Measurements from ENCODE around the gene FOXP1. TPM values are rescaled to one million over a fixed set of nuclear protein-coding genes. Genes with fewer than 3 reads are reported as not detected.

Gene FOXP1
- total RNA-seq, 1 donor from 2014 or later = 113 TPM

GRCh38 chr3:71045917-71046282 is 537.6 kb downstream of the FOXP1 start:
- peaks cover 43% of the 10 kb centered on the region for H3K4me1 Mint-ChIP-seq (ENCODE audit: unreplicated experiment)
- TF ChIP-seq, protein P1, sequence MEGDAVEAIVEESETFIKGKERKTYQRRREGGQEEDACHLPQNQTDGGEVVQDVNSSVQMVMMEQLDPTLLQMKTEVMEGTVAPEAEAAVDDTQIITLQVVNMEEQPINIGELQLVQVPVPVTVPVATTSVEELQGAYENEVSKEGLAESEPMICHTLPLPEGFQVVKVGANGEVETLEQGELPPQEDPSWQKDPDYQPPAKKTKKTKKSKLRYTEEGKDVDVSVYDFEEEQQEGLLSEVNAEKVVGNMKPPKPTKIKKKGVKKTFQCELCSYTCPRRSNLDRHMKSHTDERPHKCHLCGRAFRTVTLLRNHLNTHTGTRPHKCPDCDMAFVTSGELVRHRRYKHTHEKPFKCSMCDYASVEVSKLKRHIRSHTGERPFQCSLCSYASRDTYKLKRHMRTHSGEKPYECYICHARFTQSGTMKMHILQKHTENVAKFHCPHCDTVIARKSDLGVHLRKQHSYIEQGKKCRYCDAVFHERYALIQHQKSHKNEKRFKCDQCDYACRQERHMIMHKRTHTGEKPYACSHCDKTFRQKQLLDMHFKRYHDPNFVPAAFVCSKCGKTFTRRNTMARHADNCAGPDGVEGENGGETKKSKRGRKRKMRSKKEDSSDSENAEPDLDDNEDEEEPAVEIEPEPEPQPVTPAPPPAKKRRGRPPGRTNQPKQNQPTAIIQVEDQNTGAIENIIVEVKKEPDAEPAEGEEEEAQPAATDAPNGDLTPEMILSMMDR (conservative IDR thresholded peaks at IDR 0.05) = no peak
- peaks cover 60% of the 10 kb centered on the region for H3K36me3 Mint-ChIP-seq
- no peak overlapping the region for H3K4me3 Mint-ChIP-seq
- H3K9me3 Mint-ChIP-seq = no peaks in the 10 kb centered on the region
- no peak overlapping the region for H3K27ac Mint-ChIP-seq
- no peaks in the 10 kb centered on the region for H3K27me3 Mint-ChIP-seq
- no peak for DNase-seq (ENCODE audit: extremely low spot score, unreplicated experiment)

- Mint-ChIP-seq H3K27ac (no peak overlapping the region), H3K27me3 (no peaks in the 10 kb centered on the region), H3K4me3 (no peak overlapping the region), H3K36me3 (peaks cover 64% of the 10 kb centered on the region), H3K4me1 (ENCODE audit: unreplicated experiment) (peaks cover 38% of the 10 kb centered on the region), H3K9me3 (no peaks in the 10 kb centered on the region)
- TF ChIP-seq, protein P1 (conservative IDR thresholded peaks at IDR 0.05) = no peak
- DNase-seq (ENCODE audit: extremely low spot score, unreplicated experiment) = no peak
Observed at GRCh38 chr3:71045212-71045916, 538.2 kb downstream of the FOXP1 start.

GRCh38 chr3:71042759-71043158 is 540.8 kb downstream of the FOXP1 start:
- TF ChIP-seq, protein P1 (conservative IDR thresholded peaks at IDR 0.05) = no peak
- DNase-seq (ENCODE audit: extremely low spot score, unreplicated experiment) = no peak
- Mint-ChIP-seq H3K36me3 (peaks cover 67% of the 10 kb centered on the region), H3K4me3 (no peak overlapping the region), H3K9me3 (no peaks in the 10 kb centered on the region), H3K27me3 (no peaks in the 10 kb centered on the region), H3K27ac (no peak overlapping the region), H3K4me1 (ENCODE audit: unreplicated experiment) (peaks cover 26% of the 10 kb centered on the region)

DNA sequence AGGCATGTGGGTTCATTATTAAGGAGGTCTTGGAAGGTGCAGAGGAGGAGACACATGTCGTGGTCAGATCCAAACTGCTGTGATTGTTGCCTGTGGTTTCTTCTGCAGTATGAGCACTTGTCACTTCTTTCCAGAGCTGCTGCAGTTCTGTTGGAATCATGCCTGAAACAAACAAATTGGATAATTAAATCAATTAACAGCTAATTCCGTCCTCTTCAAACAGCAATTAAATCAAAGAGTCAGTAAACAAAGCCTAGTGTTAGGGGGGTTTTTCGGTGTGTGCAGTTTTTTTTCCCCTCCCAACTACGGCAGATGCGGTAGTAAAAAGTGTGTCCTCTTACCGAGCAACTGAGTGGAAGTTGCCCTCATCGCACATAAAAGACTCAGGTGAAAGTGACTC is 542.2 kb downstream of the FOXP1 start:
- H3K4me3 Mint-ChIP-seq = no peak overlapping the region
- no peak overlapping the region for H3K27ac Mint-ChIP-seq
- TF ChIP-seq, protein P1 (conservative IDR thresholded peaks at IDR 0.05) = no peak
- no peaks in the 10 kb centered on the region for H3K27me3 Mint-ChIP-seq
- no peaks in the 10 kb centered on the region for H3K9me3 Mint-ChIP-seq
- peaks cover 21% of the 10 kb centered on the region for H3K4me1 Mint-ChIP-seq (ENCODE audit: unreplicated experiment)
- DNase-seq (ENCODE audit: extremely low spot score, unreplicated experiment) = no peak
- H3K36me3 Mint-ChIP-seq = peaks cover 61% of the 10 kb centered on the region

DNA sequence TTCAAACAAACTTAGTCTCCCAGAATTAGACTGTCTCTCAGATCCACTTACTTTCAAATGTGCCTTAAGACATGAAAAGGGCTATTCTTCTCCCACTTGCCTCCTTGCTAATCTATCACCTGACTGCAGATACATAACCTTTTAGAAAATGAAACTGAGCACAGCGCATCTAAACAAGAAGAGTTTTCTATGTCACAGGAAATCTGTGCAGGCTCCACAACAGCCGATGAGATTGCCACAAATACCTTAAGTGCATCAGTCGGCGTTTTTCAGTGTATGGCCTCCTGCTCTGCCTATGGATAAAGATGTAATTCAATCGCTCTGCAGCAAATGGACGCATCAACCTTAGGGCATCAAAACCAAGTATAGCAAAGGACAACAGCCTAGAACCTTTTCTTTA is 544.2 kb downstream of the FOXP1 start:
- Mint-ChIP-seq H3K4me3 (no peak overlapping the region), H3K27me3 (no peaks in the 10 kb centered on the region), H3K9me3 (no peaks in the 10 kb centered on the region), H3K36me3 (peaks cover 55% of the 10 kb centered on the region), H3K27ac (no peak overlapping the region), H3K4me1 (ENCODE audit: unreplicated experiment) (peaks cover 32% of the 10 kb centered on the region)
- DNase-seq (ENCODE audit: extremely low spot score, unreplicated experiment) = no peak
- TF ChIP-seq, protein P1 (conservative IDR thresholded peaks at IDR 0.05) = no peak

Measured in type B pancreatic cell (in vitro differentiated cells).